GM19043 (cell line): ENCODE results near the gene HNRNPH2.

Experiments used
- ATAC-seq: cut with Tn5 transposase; IDR thresholded peaks from one replicate; pipeline ENCODE4 v1.9.1; 2021; ENCODE audit warnings: low read depth; ENCODE audit not compliant: unreplicated experiment

HNRNPH2 gene

GRCh38 chrX:101407748-101408531, at the start of gene HNRNPH2, which contains the start of gene GLA:
Gene HNRNPH2, plus strand, starts transcription at chrX:101408222. Its CDS starts 3,767 bp downstream, at chrX:101411989.
Gene GLA, minus strand, starts transcription at chrX:101407925. Its CDS starts 22 bp downstream, at chrX:101407903.
- peak; percentile 86 for ATAC-seq

GRCh38 chrX:101359966-101360365, 48.1 kb upstream of the HNRNPH2 start:
- ATAC-seq: no peak

- no peak for ATAC-seq
Measured at GRCh38 chrX:101360390-101360789, 47.6 kb upstream of the HNRNPH2 start.

GRCh38 chrX:101362116-101362515, 45.9 kb upstream of the HNRNPH2 start:
- no peak for ATAC-seq

GRCh38 chrX:101362757-101363156, 45.3 kb upstream of the HNRNPH2 start:
- no peak for ATAC-seq

GRCh38 chrX:101365301-101365795, 42.7 kb upstream of the HNRNPH2 start:
- ATAC-seq: no peak

- ATAC-seq: no peak
Measured at GRCh38 chrX:101368800-101369199, 39.2 kb upstream of the HNRNPH2 start.

- no peak for ATAC-seq
Measured at GRCh38 chrX:101369687-101370086, 38.3 kb upstream of the HNRNPH2 start.

GRCh38 chrX:101370888-101371504, 37.0 kb upstream of the HNRNPH2 start:
- ATAC-seq: peak; percentile 77

- ATAC-seq: no peak
Measured at GRCh38 chrX:101377547-101377946, 30.5 kb upstream of the HNRNPH2 start.

GRCh38 chrX:101383679-101384205, 24.3 kb upstream of the HNRNPH2 start:
- peak; percentile 79 for ATAC-seq

- ATAC-seq: no peak
Measured at GRCh38 chrX:101385026-101385684, 22.9 kb upstream of the HNRNPH2 start.

GRCh38 chrX:101385795-101386541, 22.1 kb upstream of the HNRNPH2 start, which contains the start of gene BTK:
Gene BTK, minus strand, starts transcription at chrX:101386191. Its CDS starts 10,907 bp downstream, at chrX:101375284.
- ATAC-seq: peak; percentile 57

GRCh38 chrX:101386542-101386885, 21.5 kb upstream of the HNRNPH2 start:
- ATAC-seq: no peak

- no peak for ATAC-seq
Measured at GRCh38 chrX:101388604-101389003, 19.4 kb upstream of the HNRNPH2 start.

GRCh38 chrX:101390664-101391525, 17.1 kb upstream of the HNRNPH2 start, which contains the start of gene RPL36A:
Gene RPL36A, plus strand, starts transcription at chrX:101391011. Its CDS starts 33 bp downstream, at chrX:101391044.
- peak; percentile 75 for ATAC-seq

GRCh38 chrX:101391831-101392230, 16.2 kb upstream of the HNRNPH2 start:
- ATAC-seq: no peak

GRCh38 chrX:101393530-101394305, 14.3 kb upstream of the HNRNPH2 start:
- ATAC-seq: no peak
